Measurements from ENCODE around the gene NEO1. TPM values are rescaled to one million over a fixed set of nuclear protein-coding genes. Genes with fewer than 3 reads are reported as not detected.

The NEO1 gene
- total RNA-seq, 1 experiment from 2014 or later = 41.8 TPM

- Histone ChIP-seq H4K5ac (ENCODE audit: insufficient read length, low read depth, low read length) (no peak overlapping the region), H3K27ac (ENCODE audit: insufficient read length, low read depth, low read length) (no peak overlapping the region), H2AFZ (ENCODE audit: low read length) (no peak overlapping the region), H3K9me3 (ENCODE audit: control insufficient read depth, low read depth, low read length) (no peaks in the 10 kb centered on the region), H3K14ac (ENCODE audit: insufficient read depth, low read length) (no peak overlapping the region), H3K4me1 (ENCODE audit: insufficient read depth, low read length) (no peaks in the 10 kb centered on the region), H2BK12ac (ENCODE audit: insufficient read length, low read depth, low read length) (no peak overlapping the region), H3K4me2 (ENCODE audit: insufficient read depth, insufficient read length, low read length) (no peak overlapping the region), H3K23ac (ENCODE audit: insufficient read length, low read depth, low read length) (no peak overlapping the region), H2AK5ac (ENCODE audit: insufficient read length, low read length) (no peak overlapping the region), H4K8ac (replicated peaks; ENCODE audit: insufficient read length, low read depth, low read length) (no peak overlapping the region), H4K91ac (ENCODE audit: insufficient read length, low read depth, low read length) (no peak overlapping the region), H3K4ac (ENCODE audit: low read depth, low read length) (no peak overlapping the region), H3K23me2 (ENCODE audit: insufficient read length, low read depth, low read length, poor library complexity, severe bottlenecking) (no peaks in the 10 kb centered on the region), H2BK20ac (ENCODE audit: low read depth, low read length, poor library complexity, severe bottlenecking) (no peak overlapping the region), H3K79me2 (ENCODE audit: insufficient read depth, low read length) (no peaks in the 10 kb centered on the region), H3K27me3 (ENCODE audit: insufficient read depth, low read length) (no peaks in the 10 kb centered on the region), H4K20me1 (ENCODE audit: control insufficient read depth, insufficient read depth, insufficient read length) (no peaks in the 10 kb centered on the region), H2BK5ac (ENCODE audit: insufficient read length, low read length) (no peak overlapping the region), H3T11ph (ENCODE audit: low read length) (no peak overlapping the region), H3K9ac (ENCODE audit: extremely low read depth, insufficient read length, low read length) (no peak overlapping the region), H3K56ac (ENCODE audit: insufficient read length, low read depth, low read length) (no peak overlapping the region), H2BK120ac (ENCODE audit: low read depth, low read length, poor library complexity, severe bottlenecking) (no peak overlapping the region), H2BK15ac (ENCODE audit: low read depth, low read length) (no peak overlapping the region), H3K79me1 (ENCODE audit: insufficient read depth, low read depth, low read length, poor library complexity, severe bottlenecking) (no peaks in the 10 kb centered on the region), H3K18ac (ENCODE audit: insufficient read length, low read depth, low read length) (no peak overlapping the region)
- Mint-ChIP-seq H3K4me1 (peaks cover 8 to 10% of the 10 kb centered on the region in 2 experiments; a peak in 3 of 4 replicates), H3K27me3 (ENCODE audit: low read depth) (no peaks in the 10 kb centered on the region), H3K4me3 (no peak overlapping the region), H3K27ac (no peak overlapping the region), H3K36me3 (ENCODE audit: insufficient read depth in 1 of 3, low read depth in 3 of 3) (peaks cover 14 to 29% (median 21%) of the 10 kb centered on the region in 3 experiments), H3K9me3 (no peaks in the 10 kb centered on the region; a peak in 1 of 5 replicates)
- DNase-seq = no peak
- no CpG with 5 or more reads among the region's 5 CpGs for WGBS (ENCODE audit: extremely low coverage, insufficient read length, low lambda C conversion rate)
- TF ChIP-seq CTCF (conservative IDR thresholded peaks at IDR 0.05) = no peak
Measured at GRCh38 chr15:73331501-73331900, 279.2 kb downstream of the NEO1 start.

All from H9 (cell line).